Fibroblast of the conjunctiva (primary cell): ENCODE results near the gene GGT5.
"Not testable (repeated sequence)": the region's sequence is repeated elsewhere in the genome, so short reads cannot be mapped to it uniquely, and the experiment has no call there.

Experiments used
- DNase-seq: peaks from one replicate; pipeline ENCODE4 v3.0.0-alpha.2; 2010; ENCODE audit warnings: low read depth

The GGT5 gene

GRCh38 chr22:24263479-24263878 lies 18.6 kb upstream of the GGT5 start:
- not testable (repeated sequence) for DNase-seq

- not testable (repeated sequence) for DNase-seq
Measured at GRCh38 chr22:24262185-24262749, 17.4 kb upstream of the GGT5 start.

GRCh38 chr22:24259459-24259858 lies 14.6 kb upstream of the GGT5 start:
- DNase-seq = peak; percentile 69

- DNase-seq = not testable (repeated sequence)
Measured at GRCh38 chr22:24256736-24257135, 11.9 kb upstream of the GGT5 start.

GRCh38 chr22:24256136-24256535 lies 11.3 kb upstream of the GGT5 start:
- DNase-seq = not testable (repeated sequence)

GRCh38 chr22:24253126-24253525 lies 8.2 kb upstream of the GGT5 start:
- not testable (repeated sequence) for DNase-seq

GRCh38 chr22:24251286-24251685 lies 6.4 kb upstream of the GGT5 start:
- DNase-seq = not testable (repeated sequence)

GRCh38 chr22:24249413-24249812 lies 4.5 kb upstream of the GGT5 start:
- DNase-seq = not testable (repeated sequence)

- DNase-seq = not testable (repeated sequence)
Measured at GRCh38 chr22:24248611-24249010, 3.7 kb upstream of the GGT5 start.

GRCh38 chr22:24247564-24248344 lies 2.9 kb upstream of the GGT5 start:
- peak; percentile 98 for DNase-seq

- no peak for DNase-seq
Measured at GRCh38 chr22:24247011-24247507, 2.2 kb upstream of the GGT5 start.

GRCh38 chr22:24245584-24246561 lies 991 bp upstream of the GGT5 start:
- DNase-seq = peak; percentile 55

GRCh38 chr22:24244144-24244787 lies 616 bp downstream of the GGT5 start:
- DNase-seq = peak; percentile 53

- DNase-seq = peak; percentile 12
Measured at GRCh38 chr22:24243417-24243816, 1.5 kb downstream of the GGT5 start.

GRCh38 chr22:24240985-24241692 lies 3.7 kb downstream of the GGT5 start:
- DNase-seq = not testable (repeated sequence)

GRCh38 chr22:24240381-24240780 lies 4.5 kb downstream of the GGT5 start:
- DNase-seq = no peak

- not testable (repeated sequence) for DNase-seq
Measured at GRCh38 chr22:24238101-24238694, 6.7 kb downstream of the GGT5 start.

GRCh38 chr22:24236656-24237055 lies 8.2 kb downstream of the GGT5 start:
- peak; percentile 33 for DNase-seq

- no peak for DNase-seq
Measured at GRCh38 chr22:24235315-24235714, 9.6 kb downstream of the GGT5 start.

GRCh38 chr22:24233816-24234215 lies 11.1 kb downstream of the GGT5 start:
- DNase-seq = no peak

- DNase-seq = no peak
Measured at GRCh38 chr22:24233235-24233634, 11.6 kb downstream of the GGT5 start.
